IPS-15b (cell line): Measurements from ENCODE around the gene ARHGAP33.

Source experiments
- H3K27me3 ChIP-seq: one replicate; pipeline ENCODE4 v1.6.1; 2013; ENCODE audit warnings: low read length; ENCODE audit not compliant: control insufficient read depth, insufficient read depth
- H3K36me3 ChIP-seq: one replicate; pipeline ENCODE4 v1.6.1; 2013; ENCODE audit warnings: low read length; ENCODE audit not compliant: control insufficient read depth, insufficient read depth
- H3K4me1 ChIP-seq: one replicate; pipeline ENCODE4 v1.6.1; 2013; ENCODE audit warnings: mild to moderate bottlenecking, low read length; ENCODE audit not compliant: control insufficient read depth, insufficient read depth
- H3K4me3 ChIP-seq: one replicate; pipeline ENCODE4 v1.5.1; 2013; ENCODE audit warnings: low read depth, low read length
- H3K9ac ChIP-seq: one replicate; pipeline ENCODE4 v1.6.1; 2013; ENCODE audit warnings: low read depth, mild to moderate bottlenecking, low read length
- H3K9me3 ChIP-seq: one replicate; pipeline ENCODE4 v1.6.1; 2013; ENCODE audit warnings: mild to moderate bottlenecking, low read length; ENCODE audit not compliant: control insufficient read depth, insufficient read depth

The ARHGAP33 gene

GRCh38 chr19:35777961-35778360 lies 2.6 kb downstream of the ARHGAP33 start:
- H3K9ac ChIP-seq, result no peak overlapping the region
- no peak overlapping the region for H3K4me3 ChIP-seq
- peaks cover 10% of the 10 kb centered on the region for H3K4me1 ChIP-seq
- peaks cover 19% of the 10 kb centered on the region for H3K27me3 ChIP-seq
- no peaks in the 10 kb centered on the region for H3K9me3 ChIP-seq
- H3K36me3 ChIP-seq, result no peaks in the 10 kb centered on the region

GRCh38 chr19:35779033-35779432 lies 3.7 kb downstream of the ARHGAP33 start:
- no peak overlapping the region for H3K4me3 ChIP-seq
- peaks cover 10% of the 10 kb centered on the region for H3K4me1 ChIP-seq
- peaks cover 17% of the 10 kb centered on the region for H3K27me3 ChIP-seq
- H3K36me3 ChIP-seq, result no peaks in the 10 kb centered on the region
- H3K9ac ChIP-seq, result no peak overlapping the region
- H3K9me3 ChIP-seq, result no peaks in the 10 kb centered on the region

GRCh38 chr19:35780058-35780457 lies 4.7 kb downstream of the ARHGAP33 start:
- Histone ChIP-seq H3K27me3 (peaks cover 17% of the 10 kb centered on the region), H3K36me3 (no peaks in the 10 kb centered on the region), H3K4me1 (peaks cover 10% of the 10 kb centered on the region), H3K9ac (no peak overlapping the region), H3K9me3 (no peaks in the 10 kb centered on the region), H3K4me3 (no peak overlapping the region)

GRCh38 chr19:35780717-35781116 lies 5.4 kb downstream of the ARHGAP33 start:
- peaks cover 17% of the 10 kb centered on the region for H3K27me3 ChIP-seq
- H3K9me3 ChIP-seq, result no peaks in the 10 kb centered on the region
- peaks cover 10% of the 10 kb centered on the region for H3K4me1 ChIP-seq
- H3K4me3 ChIP-seq, result no peak overlapping the region
- H3K9ac ChIP-seq, result no peak overlapping the region
- H3K36me3 ChIP-seq, result no peaks in the 10 kb centered on the region

- Histone ChIP-seq H3K9ac (no peak overlapping the region), H3K9me3 (no peaks in the 10 kb centered on the region), H3K4me1 (peaks cover 8% of the 10 kb centered on the region), H3K27me3 (peaks cover 11% of the 10 kb centered on the region), H3K4me3 (peak overlapping the region; percentile 8), H3K36me3 (no peaks in the 10 kb centered on the region)
Measured at GRCh38 chr19:35781650-35782049, 6.3 kb downstream of the ARHGAP33 start.

GRCh38 chr19:35782589-35782988 lies 7.2 kb downstream of the ARHGAP33 start:
- Histone ChIP-seq H3K4me1 (peaks cover 2% of the 10 kb centered on the region), H3K36me3 (no peaks in the 10 kb centered on the region), H3K4me3 (no peak overlapping the region), H3K9me3 (no peaks in the 10 kb centered on the region), H3K9ac (no peak overlapping the region), H3K27me3 (peaks cover 3% of the 10 kb centered on the region)

- Histone ChIP-seq H3K36me3 (no peaks in the 10 kb centered on the region), H3K4me1 (peaks cover 2% of the 10 kb centered on the region), H3K9ac (no peak overlapping the region), H3K4me3 (peak overlapping the region; percentile 68), H3K9me3 (no peaks in the 10 kb centered on the region), H3K27me3 (no peaks in the 10 kb centered on the region)
Measured at GRCh38 chr19:35783469-35784434, 8.4 kb downstream of the ARHGAP33 start.

GRCh38 chr19:35784503-35785338 lies 9.4 kb downstream of the ARHGAP33 start:
- Histone ChIP-seq H3K27me3 (no peaks in the 10 kb centered on the region), H3K4me1 (peaks cover 2% of the 10 kb centered on the region), H3K4me3 (peak overlapping the region; percentile 68), H3K9ac (peak overlapping the region; percentile 47), H3K9me3 (no peaks in the 10 kb centered on the region), H3K36me3 (no peaks in the 10 kb centered on the region)

GRCh38 chr19:35785339-35785627 lies 9.9 kb downstream of the ARHGAP33 start:
- peak overlapping the region; percentile 62 for H3K4me3 ChIP-seq

GRCh38 chr19:35786299-35787160 lies 11.2 kb downstream of the ARHGAP33 start:
- Histone ChIP-seq H3K9ac (no peak overlapping the region), H3K9me3 (no peaks in the 10 kb centered on the region), H3K27me3 (no peaks in the 10 kb centered on the region), H3K4me3 (no peak overlapping the region), H3K36me3 (no peaks in the 10 kb centered on the region), H3K4me1 (peaks cover under 1% of the 10 kb centered on the region)

More at GRCh38 chr19:35785339-35785627, 9.9 kb downstream of the ARHGAP33 start:
- peaks cover 2% of the 10 kb centered on the region for H3K4me1 ChIP-seq
- H3K9me3 ChIP-seq, result no peaks in the 10 kb centered on the region
- H3K27me3 ChIP-seq, result no peaks in the 10 kb centered on the region
- no peak overlapping the region for H3K9ac ChIP-seq
- no peaks in the 10 kb centered on the region for H3K36me3 ChIP-seq

- H3K9me3 ChIP-seq, result no peaks in the 10 kb centered on the region
- no peak overlapping the region for H3K4me3 ChIP-seq
- no peak overlapping the region for H3K9ac ChIP-seq
- H3K27me3 ChIP-seq, result no peaks in the 10 kb centered on the region
- H3K4me1 ChIP-seq, result no peaks in the 10 kb centered on the region
- no peaks in the 10 kb centered on the region for H3K36me3 ChIP-seq
Measured at GRCh38 chr19:35787227-35787799, 11.9 kb downstream of the ARHGAP33 start.
